GM12878 (cell line): ENCODE results near the gene SYMPK. TPM values are rescaled to one million over a fixed set of nuclear protein-coding genes. Genes with fewer than 3 reads are reported as not detected.

Experiments used
- ATAC-seq: fragments of 200-7000 bp; cut with Tn5 transposase; 3 replicates; pipeline ENCODE4 v1.9.1; 2020; ENCODE audit warnings: mild to moderate bottlenecking, moderate library complexity
- BruUV-seq: library from RNA; stranded (reverse); fragments of 400-500 nt; replicated peaks from 2 replicates; lab custom pipeline; 2021; lab: Mats Ljungman, UMichigan
- CTCF ChIA-PET: fragments of 300-600 bp; sonication (Branson Sonifier 250); formaldehyde crosslinking; extraction: SDS; loops from one replicate; lab custom pipeline; 2021; ENCODE audit warnings: inconsistent platforms; lab: Yijun Ruan, JAX
- POLR2A ChIA-PET: fragments of 350-600 bp; formaldehyde crosslinking; extraction: SDS; loops from one replicate; lab custom pipeline; 2021; ENCODE audit warnings: inconsistent platforms; lab: Charles Lee
- RAD21 ChIA-PET: fragments of 300-600 bp; sonication (Branson Sonifier 250); formaldehyde crosslinking; loops from one replicate; lab custom pipeline; 2023; ENCODE audit warnings: antibody characterized with exemption; ENCODE audit not compliant: unreplicated experiment; lab: Charles Lee
- SMC1A ChIA-PET: fragments of 300-600 bp; sonication (Branson Sonifier 250); formaldehyde crosslinking; loops from one replicate; lab custom pipeline; 2023; ENCODE audit not compliant: unreplicated experiment, uncharacterized antibody; lab: Charles Lee
- DNase-seq: peaks from one replicate; pipeline ENCODE4 v3.0.0-alpha.2; 2011; ENCODE audit warnings: low read depth, low spot score
- FAIRE-seq: peaks from 3 replicates; lab custom pipeline; 2011; peaks lifted over from hg19 to GRCh38; lab: Jason Lieb, UNC
- H2AFZ ChIP-seq: 2 replicates; pipeline ENCODE4 v1.6.0; 2011; ENCODE audit warnings: low read depth, low read length, control low read depth; ENCODE audit not compliant: control insufficient read depth
- H3K27ac ChIP-seq: 2 replicates; pipeline ENCODE4 v1.5.1; 2011; ENCODE audit warnings: control low read depth; ENCODE audit not compliant: control insufficient read depth, insufficient read depth
- H3K27me3 ChIP-seq, 2 experiments: replicated peaks in 1 of 2; 2 replicates each; pipeline versions ENCODE4 v1.6.0 to v1.6.1; 2011; ENCODE audit warnings: low read length in 1 of 2; ENCODE audit not compliant: control insufficient read depth in 2 of 2, insufficient read depth in 2 of 2
- H3K36me3 ChIP-seq, 2 experiments: 2 replicates each; pipeline ENCODE4 v1.5.1; 2011; ENCODE audit warnings: low read length in 1 of 2; ENCODE audit not compliant: control insufficient read depth in 2 of 2, insufficient read depth in 2 of 2
- H3K4me1 ChIP-seq: 2 replicates; pipeline ENCODE4 v1.6.1; 2011; ENCODE audit warnings: mild to moderate bottlenecking, low read length, moderate library complexity, mixed read lengths; ENCODE audit not compliant: control insufficient read depth, insufficient read depth
- H3K4me2 ChIP-seq: 2 replicates; pipeline ENCODE4 v1.6.0; 2011; ENCODE audit warnings: control low read depth; ENCODE audit not compliant: control insufficient read depth, insufficient read depth
- H3K4me3 ChIP-seq: fragments of 200-600 bp; sonication (generic); 2 replicates; pipeline ENCODE4 v1.5.1; 2016
- H3K79me2 ChIP-seq: 2 replicates; pipeline ENCODE4 v1.6.0; 2011; ENCODE audit warnings: low read length; ENCODE audit not compliant: control insufficient read depth, insufficient read depth
- H3K9ac ChIP-seq: 2 replicates; pipeline ENCODE4 v1.8.0; 2011; ENCODE audit warnings: low read length, control low read depth, mixed read lengths; ENCODE audit not compliant: control insufficient read depth, insufficient read depth
- H3K9me3 ChIP-seq: replicated peaks from 3 replicates; pipeline ENCODE4 v1.5.1; 2011; ENCODE audit warnings: mild to moderate bottlenecking, low read length; ENCODE audit not compliant: control insufficient read depth, insufficient read depth
- H4K20me1 ChIP-seq: 2 replicates; pipeline ENCODE4 v1.6.0; 2011; ENCODE audit not compliant: control insufficient read depth, insufficient read depth
- ETV6 ChIP-seq, 2 experiments: fragments of 450-650 bp in 1 of 2; IDR thresholded peaks in 1 of 2; conservative IDR thresholded peaks in 1 of 2; 2 replicates each; pipeline ENCODE4 v1.6.1; 2014; ENCODE audit warnings: antibody characterized with exemption in 1 of 2, borderline replicate concordance in 1 of 2, low read depth in 1 of 2, mild to moderate bottlenecking in 1 of 2, moderate library complexity in 1 of 2
- FOXM1 ChIP-seq: IDR thresholded peaks from 2 replicates; pipeline ENCODE4 v1.6.1; 2012; ENCODE audit warnings: low read depth, mild to moderate bottlenecking, inconsistent platforms, low read length, moderate library complexity
- NFYA ChIP-seq: IDR thresholded peaks from 2 replicates; pipeline ENCODE4 v1.6.1; 2011; ENCODE audit warnings: low read depth, mild to moderate bottlenecking, low read length, improper control_type of control experiment, borderline replicate concordance
- RELA ChIP-seq: fragments of 450-650 bp; IDR thresholded peaks from 2 replicates; pipeline ENCODE4 v1.8.0; 2014; ENCODE audit warnings: borderline replicate concordance; ENCODE audit not compliant: partially characterized antibody
- SPI1 ChIP-seq: IDR thresholded peaks from 2 replicates; pipeline ENCODE4 v1.6.1; 2011; ENCODE audit warnings: low read depth, mild to moderate bottlenecking, low read length, moderate library complexity, borderline replicate concordance; ENCODE audit not compliant: insufficient read depth
- STAT1 ChIP-seq: fragments of 450-650 bp; conservative IDR thresholded peaks from 2 replicates; pipeline ENCODE4 v1.6.1; 2014; ENCODE audit warnings: antibody characterized with exemption, mild to moderate bottlenecking
- STAT3 ChIP-seq: IDR thresholded peaks from 2 replicates; pipeline ENCODE4 v1.6.1; 2011; ENCODE audit warnings: low read depth, low read length, improper control_type of control experiment
- TARDBP ChIP-seq: IDR thresholded peaks from 2 replicates; pipeline ENCODE4 v1.6.1; 2016; ENCODE audit warnings: borderline replicate concordance
- ZBED1 ChIP-seq: IDR thresholded peaks from 2 replicates; pipeline ENCODE4 v1.6.1; 2016; ENCODE audit warnings: borderline replicate concordance
- WGBS: methylation state at CpG from one replicate; pipeline ENCODE4 v1.1.6; 2016; ENCODE audit warnings: low lambda C conversion rate; ENCODE audit not compliant: insufficient replicate concordance, insufficient coverage; ENCODE audit errors: missing lambda C conversion rate; 5-methylcytosine and 5-hydroxymethylcytosine counted together
- in situ Hi-C: fragments of 300-500 bp; cut with MboI; formaldehyde crosslinking; loops from 9 replicates; pipeline ENCODE4 v1.14.3; 2018; ENCODE audit warnings: mixed read lengths
- intact Hi-C: fragments of 100-400 bp; cut with micrococcal nuclease; formaldehyde crosslinking; loops from one replicate; pipeline ENCODE4 v1.14.2; 2022; ENCODE audit not compliant: unreplicated experiment
- polyA plus RNA-seq, 11 experiments: library from polyadenylated mRNA; depleted of rRNA in 4 of 11; unstranded in 6 of 11; stranded (reverse) in 5 of 11; fragments of >200 nt; fragmentation: Nextera tagmentation in 4 of 11; fragmentation: Illumina TruSeq in 1 of 11; extraction: Ambion mirVana in 4 of 11; extraction: Trizol in 1 of 11; gene quantifications; 1 replicate in 1 of 11; 2 replicates in 10 of 11; pipeline versions ENCODE4 v1.2.1 to v1.2.3, GENCODE V29; 2011 to 2016; ENCODE audit warnings: inconsistent platforms in 2 of 11, missing spikeins in 2 of 11, low read depth in 1 of 11
- total RNA-seq, 4 experiments: library from RNA; depleted of rRNA in 3 of 4; stranded (reverse); fragments of >200 nt in 3 of 4; fragmentation: Illumina TruSeq in 1 of 4; extraction: Trizol in 1 of 4; gene quantifications; 2 replicates each; pipeline versions ENCODE4 v1.2.1 to v1.2.3, GENCODE V29; 2013 to 2021
- TF ChIP-seq, protein P1 (sequence below): IDR thresholded peaks from 2 replicates; pipeline ENCODE4 v1.6.1; 2012; ENCODE audit warnings: improper control_type of control experiment, low read depth, low read length; ENCODE audit not compliant: insufficient replicate concordance

The SYMPK gene
- total and polyA plus RNA-seq, 10 of the 15 experiments (the other 5 are each of a cell fraction or from before 2014, with no cell fraction given): 0.49 to 109 (median 42.5) TPM

GRCh38 chr19:45864629-45865082, 1.7 kb upstream of the SYMPK start:
- intact Hi-C loops: no loop called here
- no peak for TF ChIP-seq STAT1
- TF ChIP-seq ZBED1: no peak
- TF ChIP-seq STAT3: no peak
- no peak for TF ChIP-seq ETV6 (conservative IDR thresholded peaks at IDR 0.05 in 1 of 2, IDR thresholded peaks at IDR 0.05 in 1 of 2; ENCODE audit: borderline replicate concordance in 1 of 2, low read depth in 1 of 2)
- no peak for TF ChIP-seq RELA
- no peak for TF ChIP-seq NFYA
- TF ChIP-seq, protein P1, sequence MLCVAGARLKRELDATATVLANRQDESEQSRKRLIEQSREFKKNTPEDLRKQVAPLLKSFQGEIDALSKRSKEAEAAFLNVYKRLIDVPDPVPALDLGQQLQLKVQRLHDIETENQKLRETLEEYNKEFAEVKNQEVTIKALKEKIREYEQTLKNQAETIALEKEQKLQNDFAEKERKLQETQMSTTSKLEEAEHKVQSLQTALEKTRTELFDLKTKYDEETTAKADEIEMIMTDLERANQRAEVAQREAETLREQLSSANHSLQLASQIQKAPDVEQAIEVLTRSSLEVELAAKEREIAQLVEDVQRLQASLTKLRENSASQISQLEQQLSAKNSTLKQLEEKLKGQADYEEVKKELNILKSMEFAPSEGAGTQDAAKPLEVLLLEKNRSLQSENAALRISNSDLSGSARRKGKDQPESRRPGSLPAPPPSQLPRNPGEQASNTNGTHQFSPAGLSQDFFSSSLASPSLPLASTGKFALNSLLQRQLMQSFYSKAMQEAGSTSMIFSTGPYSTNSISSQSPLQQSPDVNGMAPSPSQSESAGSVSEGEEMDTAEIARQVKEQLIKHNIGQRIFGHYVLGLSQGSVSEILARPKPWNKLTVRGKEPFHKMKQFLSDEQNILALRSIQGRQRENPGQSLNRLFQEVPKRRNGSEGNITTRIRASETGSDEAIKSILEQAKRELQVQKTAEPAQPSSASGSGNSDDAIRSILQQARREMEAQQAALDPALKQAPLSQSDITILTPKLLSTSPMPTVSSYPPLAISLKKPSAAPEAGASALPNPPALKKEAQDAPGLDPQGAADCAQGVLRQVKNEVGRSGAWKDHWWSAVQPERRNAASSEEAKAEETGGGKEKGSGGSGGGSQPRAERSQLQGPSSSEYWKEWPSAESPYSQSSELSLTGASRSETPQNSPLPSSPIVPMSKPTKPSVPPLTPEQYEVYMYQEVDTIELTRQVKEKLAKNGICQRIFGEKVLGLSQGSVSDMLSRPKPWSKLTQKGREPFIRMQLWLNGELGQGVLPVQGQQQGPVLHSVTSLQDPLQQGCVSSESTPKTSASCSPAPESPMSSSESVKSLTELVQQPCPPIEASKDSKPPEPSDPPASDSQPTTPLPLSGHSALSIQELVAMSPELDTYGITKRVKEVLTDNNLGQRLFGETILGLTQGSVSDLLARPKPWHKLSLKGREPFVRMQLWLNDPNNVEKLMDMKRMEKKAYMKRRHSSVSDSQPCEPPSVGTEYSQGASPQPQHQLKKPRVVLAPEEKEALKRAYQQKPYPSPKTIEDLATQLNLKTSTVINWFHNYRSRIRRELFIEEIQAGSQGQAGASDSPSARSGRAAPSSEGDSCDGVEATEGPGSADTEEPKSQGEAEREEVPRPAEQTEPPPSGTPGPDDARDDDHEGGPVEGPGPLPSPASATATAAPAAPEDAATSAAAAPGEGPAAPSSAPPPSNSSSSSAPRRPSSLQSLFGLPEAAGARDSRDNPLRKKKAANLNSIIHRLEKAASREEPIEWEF: no peak
- TF ChIP-seq FOXM1: no peak
- TF ChIP-seq TARDBP: no peak
- no peak for TF ChIP-seq SPI1
- DNase-seq (no peak), FAIRE-seq (no peak), ATAC-seq (no peak)
- ChIA-PET CTCF (interaction anchor here (0.5 to 9.2 kb wide), 12 partner anchors 12 to 1979 kb away, joined by 3 to 194 read pairs (median 3); partner anchors contain the start of genes IRF2BP1, MYPOP and SIX5), SMC1A (interaction anchor here (0.8 to 10.0 kb wide), 6 partner anchors 8 to 38 kb away, joined by 3 to 98 read pairs (median 4); partner anchors contain the start of gene MYPOP), RAD21 (interaction anchor here (0.5 to 5.2 kb wide), 10 partner anchors 11 to 755 kb away, joined by 3 to 159 read pairs (median 9); partner anchors contain the start of genes CCDC61, IRF2BP1, MYPOP and SIX5), POLR2A (interaction anchor here (0.7 to 8.2 kb wide), 7 partner anchors 9 to 95 kb away, joined by 3 to 178 read pairs (median 4); partner anchors contain the start of genes DMWD, IRF2BP1, MYPOP and SIX5)
- no peak overlapping the region for H3K27ac ChIP-seq
- WGBS: 15% methylated on average over 12 of the region's 12 CpGs
- no peaks in the 10 kb centered on the region for H3K9me3 ChIP-seq
- no peak overlapping the region for H3K4me3 ChIP-seq
- no peaks in the 10 kb centered on the region for H3K36me3 ChIP-seq
- peaks cover 26% of the 10 kb centered on the region for H3K79me2 ChIP-seq
- peaks cover 5% of the 10 kb centered on the region for H3K4me1 ChIP-seq
- peaks cover 0 to 6% of the 10 kb centered on the region in 2 experiments; a peak in 2 of 4 replicates for H3K27me3 ChIP-seq
- H3K4me2 ChIP-seq: no peak overlapping the region
- no peak overlapping the region for H3K9ac ChIP-seq
- no peaks in the 10 kb centered on the region for H4K20me1 ChIP-seq
- no TSS peak for BruUV-seq
- in situ Hi-C loops: no loop called here
- H2AFZ ChIP-seq: no peak overlapping the region
